ENCODE measurements around the gene TSEN34. TPM values are rescaled to one million over a fixed set of nuclear protein-coding genes. Genes with fewer than 3 reads are reported as not detected.
"Not testable (repeated sequence)": the region's sequence is repeated elsewhere in the genome, so short reads cannot be mapped to it uniquely, and the experiment has no call there.

Gene TSEN34
- total RNA-seq, 4 donors from 2014 or later: 49.4 to 103 (median 86.8) TPM

GRCh38 chr19:54209811-54210494, 18.8 kb downstream of the TSEN34 start:
- peak; percentile 95 for DNase-seq (ENCODE audit: extremely low spot score)
- no peaks in the 10 kb centered on the region for H3K27me3 ChIP-seq
- no peak overlapping the region for H3K4me3 ChIP-seq
- intact Hi-C loops (cut with DNase I): no loop called here
- 31% methylated on average over 10 of the region's 10 CpGs for WGBS
- H3K36me3 ChIP-seq: peaks cover 21 to 42% (median 36%) of the 10 kb centered on the region in 4 donors
- TF ChIP-seq POLR2A (IDR thresholded peaks at IDR 0.05; ENCODE audit: low read depth): no peak
- TF ChIP-seq POLR2AphosphoS5 (IDR thresholded peaks at IDR 0.05): peak; percentile 78
- peaks cover 47 to 56% (median 55%) of the 10 kb centered on the region in 4 donors for H3K4me1 ChIP-seq
- peak overlapping the region; percentile 70 to 79 (median 76) for H3K27ac ChIP-seq (replicated peaks in 1 of 4)
- H3K9me3 ChIP-seq: no peaks in the 10 kb centered on the region

GRCh38 chr19:54211235-54211634, 20.1 kb downstream of the TSEN34 start:
- Histone ChIP-seq H3K9me3 (no peaks in the 10 kb centered on the region), H3K27ac (replicated peaks in 1 of 4) (peak overlapping the region in 1 of 4 donors; percentile 14), H3K36me3 (peaks cover 16 to 29% (median 23%) of the 10 kb centered on the region in 4 donors), H3K27me3 (no peaks in the 10 kb centered on the region), H3K4me3 (no peak overlapping the region), H3K4me1 (peaks cover 38 to 44% (median 43%) of the 10 kb centered on the region in 4 donors)
- 77% methylated on average over 12 of the region's 12 CpGs for WGBS
- intact Hi-C loops (cut with DNase I): no loop called here
- no peak for TF ChIP-seq CTCF (IDR thresholded peaks at IDR 0.05)
- TF ChIP-seq POLR2AphosphoS5 (IDR thresholded peaks at IDR 0.05): peak in 1 of 2 donors; percentile 4
- DNase-seq (ENCODE audit: extremely low spot score): no peak

GRCh38 chr19:54214217-54214616, 23.1 kb downstream of the TSEN34 start:
- H3K9me3 ChIP-seq; H3K27ac ChIP-seq (replicated peaks in 1 of 4); intact Hi-C loops (cut with DNase I); H3K27me3 ChIP-seq; DNase-seq (ENCODE audit: extremely low spot score); H3K4me3 ChIP-seq: not testable (repeated sequence)
- WGBS: 68% methylated on average over 2 of the region's 5 CpGs
- Histone ChIP-seq H3K36me3 (peaks cover 0 to 18% (median 0%) of the 10 kb centered on the region in 4 donors), H3K4me1 (peaks cover 14 to 17% (median 16%) of the 10 kb centered on the region in 4 donors)

GRCh38 chr19:54214734-54215133, 23.6 kb downstream of the TSEN34 start:
- H3K4me1 ChIP-seq: peaks cover 9 to 12% (median 11%) of the 10 kb centered on the region in 4 donors
- WGBS: 90% methylated on average over 14 of the region's 19 CpGs
- DNase-seq (ENCODE audit: extremely low spot score); H3K4me3 ChIP-seq; H3K9me3 ChIP-seq; H3K27ac ChIP-seq (replicated peaks in 1 of 4); H3K27me3 ChIP-seq; intact Hi-C loops (cut with DNase I): not testable (repeated sequence)
- peaks cover 0 to 23% (median 0%) of the 10 kb centered on the region in 4 donors for H3K36me3 ChIP-seq

GRCh38 chr19:54216869-54217268, 25.8 kb downstream of the TSEN34 start:
- no peak overlapping the region for H3K4me3 ChIP-seq
- intact Hi-C loops (cut with DNase I): no loop called here
- no peaks in the 10 kb centered on the region for H3K9me3 ChIP-seq
- TF ChIP-seq EP300 (IDR thresholded peaks at IDR 0.05) (no peak), CTCF (IDR thresholded peaks at IDR 0.05) (no peak), POLR2AphosphoS5 (IDR thresholded peaks at IDR 0.05) (no peak), POLR2A (IDR thresholded peaks at IDR 0.05; ENCODE audit: low read depth) (no peak)
- H3K36me3 ChIP-seq: peaks cover 0 to 23% (median 0%) of the 10 kb centered on the region in 4 donors
- H3K27me3 ChIP-seq: peaks cover 0 to 16% (median 0%) of the 10 kb centered on the region in 4 donors
- DNase-seq (ENCODE audit: extremely low spot score): no peak
- no peaks in the 10 kb centered on the region for H3K4me1 ChIP-seq
- WGBS: 86% methylated on average over 5 of the region's 9 CpGs
- no peak overlapping the region for H3K27ac ChIP-seq (replicated peaks in 1 of 4)

- H3K4me3 ChIP-seq; H3K27ac ChIP-seq (replicated peaks in 1 of 4); H3K4me1 ChIP-seq; H3K9me3 ChIP-seq; intact Hi-C loops (cut with DNase I); DNase-seq (ENCODE audit: extremely low spot score): not testable (repeated sequence)
- peaks cover 0 to 23% (median 0%) of the 10 kb centered on the region in 4 donors for H3K36me3 ChIP-seq
- 51% methylated on average over 15 of the region's 20 CpGs for WGBS
- peaks cover 0 to 24% (median 0%) of the 10 kb centered on the region in 4 donors for H3K27me3 ChIP-seq
Measured at GRCh38 chr19:54217517-54218247, 26.6 kb downstream of the TSEN34 start.
